ENCODE results near the gene DIAPH3.

The DIAPH3 gene

DNA sequence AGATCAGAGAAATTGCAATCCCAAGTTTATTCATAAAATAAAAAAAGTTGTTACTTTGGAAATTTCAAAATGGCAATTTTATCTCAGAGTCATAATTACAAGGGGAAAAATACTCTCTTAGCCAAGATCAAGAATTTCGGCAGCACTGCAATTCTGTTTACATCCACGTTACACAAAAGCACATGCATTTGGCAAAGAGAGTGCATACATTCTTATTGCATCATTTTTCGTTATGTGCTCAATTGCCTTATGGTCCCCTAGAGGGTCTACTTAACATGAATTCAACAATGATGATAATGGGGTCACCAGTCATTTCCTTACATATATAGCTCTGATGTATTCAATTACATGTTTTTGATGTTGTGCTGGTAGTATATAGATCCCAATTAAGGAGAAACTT, 498.0 kb downstream of the DIAPH3 start:
- no peak for TF ChIP-seq ZFX (IDR thresholded peaks at IDR 0.05)
- TF ChIP-seq, protein P1, sequence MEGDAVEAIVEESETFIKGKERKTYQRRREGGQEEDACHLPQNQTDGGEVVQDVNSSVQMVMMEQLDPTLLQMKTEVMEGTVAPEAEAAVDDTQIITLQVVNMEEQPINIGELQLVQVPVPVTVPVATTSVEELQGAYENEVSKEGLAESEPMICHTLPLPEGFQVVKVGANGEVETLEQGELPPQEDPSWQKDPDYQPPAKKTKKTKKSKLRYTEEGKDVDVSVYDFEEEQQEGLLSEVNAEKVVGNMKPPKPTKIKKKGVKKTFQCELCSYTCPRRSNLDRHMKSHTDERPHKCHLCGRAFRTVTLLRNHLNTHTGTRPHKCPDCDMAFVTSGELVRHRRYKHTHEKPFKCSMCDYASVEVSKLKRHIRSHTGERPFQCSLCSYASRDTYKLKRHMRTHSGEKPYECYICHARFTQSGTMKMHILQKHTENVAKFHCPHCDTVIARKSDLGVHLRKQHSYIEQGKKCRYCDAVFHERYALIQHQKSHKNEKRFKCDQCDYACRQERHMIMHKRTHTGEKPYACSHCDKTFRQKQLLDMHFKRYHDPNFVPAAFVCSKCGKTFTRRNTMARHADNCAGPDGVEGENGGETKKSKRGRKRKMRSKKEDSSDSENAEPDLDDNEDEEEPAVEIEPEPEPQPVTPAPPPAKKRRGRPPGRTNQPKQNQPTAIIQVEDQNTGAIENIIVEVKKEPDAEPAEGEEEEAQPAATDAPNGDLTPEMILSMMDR (conservative IDR thresholded peaks at IDR 0.05) = no peak
- no peak overlapping the region for H3K27ac ChIP-seq

DNA sequence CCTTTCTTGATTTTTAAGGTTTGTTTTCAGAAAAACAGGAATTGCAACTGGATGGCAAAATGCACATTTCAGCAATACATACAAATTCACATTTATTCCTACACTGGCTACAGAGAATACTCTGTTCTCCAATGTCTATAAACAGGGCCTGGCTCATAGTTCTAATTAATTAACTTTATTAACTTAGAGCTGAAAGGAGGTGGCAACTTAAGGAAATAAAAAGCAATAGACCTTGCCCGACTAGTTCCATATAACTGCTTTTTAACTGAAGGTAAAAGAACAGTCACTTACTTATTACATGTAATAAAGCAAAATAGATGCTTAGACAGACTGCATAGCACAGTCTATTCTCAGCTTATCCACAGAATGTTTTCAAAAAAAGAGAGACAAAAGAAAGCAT, 498.5 kb downstream of the DIAPH3 start:
- H3K27ac ChIP-seq = no peak overlapping the region
- TF ChIP-seq, protein P1 (conservative IDR thresholded peaks at IDR 0.05) = no peak
- TF ChIP-seq ZFX (IDR thresholded peaks at IDR 0.05) = no peak

DNA sequence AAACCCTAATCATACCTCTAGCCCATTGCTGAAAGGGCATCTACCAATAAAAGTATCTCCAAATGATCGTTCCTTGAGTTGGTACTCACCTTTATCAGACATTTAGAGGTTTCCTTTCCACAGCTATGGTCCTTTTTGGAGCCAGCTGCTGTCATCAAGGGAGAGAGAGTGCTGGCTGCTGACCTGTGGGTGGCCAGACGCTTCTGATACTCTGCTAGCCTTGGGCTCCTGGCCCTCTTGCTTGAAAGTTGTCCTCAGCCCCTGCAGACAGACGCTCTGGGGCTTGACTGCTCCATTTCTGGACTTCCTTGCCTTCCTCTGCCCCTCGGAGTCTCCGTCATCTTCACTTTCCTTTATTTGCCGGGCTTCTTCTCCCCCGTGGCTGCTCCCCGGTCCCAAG, 499.1 kb downstream of the DIAPH3 start:
- H3K27ac ChIP-seq = no peak overlapping the region

DNA sequence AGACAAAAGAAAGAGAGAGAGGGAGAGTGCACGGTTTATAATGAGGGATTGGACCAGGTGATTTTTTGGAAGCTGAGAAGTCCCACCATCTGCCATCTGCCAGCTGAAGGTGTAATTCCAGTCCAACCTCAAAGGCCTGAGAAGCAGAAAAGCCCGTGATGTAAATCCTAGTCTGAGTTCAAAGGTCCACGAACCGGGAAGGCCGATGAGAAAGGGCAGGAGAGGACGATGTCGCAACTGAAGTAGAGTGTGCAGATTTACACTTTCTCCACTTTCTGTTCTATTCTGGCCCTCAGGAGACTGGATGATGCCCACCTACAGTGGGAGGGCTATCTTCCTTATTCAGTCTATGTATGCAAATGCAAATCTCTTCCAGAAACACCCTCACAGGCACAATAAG, 500.0 kb downstream of the DIAPH3 start:
- no peak overlapping the region for H3K27ac ChIP-seq
- TF ChIP-seq, protein P1 (conservative IDR thresholded peaks at IDR 0.05) = no peak
- TF ChIP-seq ZFX (IDR thresholded peaks at IDR 0.05) = no peak

More for the DNA sequence above, 499.1 kb downstream of the DIAPH3 start:
- TF ChIP-seq, protein P1 (conservative IDR thresholded peaks at IDR 0.05) = no peak
- no peak for TF ChIP-seq ZFX (IDR thresholded peaks at IDR 0.05)

DNA sequence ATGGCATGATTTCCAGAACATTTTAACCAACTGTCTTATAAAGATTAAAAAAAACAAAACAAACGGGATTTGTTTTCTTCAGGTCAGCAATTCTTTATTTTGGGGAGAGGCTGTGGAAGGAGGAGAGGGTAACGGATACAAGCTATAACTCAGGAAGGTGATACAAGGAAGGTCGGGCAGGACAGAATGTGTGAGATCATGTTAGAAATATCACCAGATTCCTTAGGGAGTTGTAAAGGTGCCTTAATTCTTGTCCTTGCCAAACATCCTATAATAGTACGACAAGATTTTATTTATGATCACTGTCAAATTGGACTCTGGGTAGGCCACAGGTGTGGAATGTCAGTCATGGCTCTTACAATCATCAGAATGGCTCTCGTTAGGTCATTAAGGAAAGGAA, 503.1 kb downstream of the DIAPH3 start:
- no peak overlapping the region for H3K27ac ChIP-seq
- TF ChIP-seq, protein P1 (conservative IDR thresholded peaks at IDR 0.05) = no peak
- no peak for TF ChIP-seq ZFX (IDR thresholded peaks at IDR 0.05)

DNA sequence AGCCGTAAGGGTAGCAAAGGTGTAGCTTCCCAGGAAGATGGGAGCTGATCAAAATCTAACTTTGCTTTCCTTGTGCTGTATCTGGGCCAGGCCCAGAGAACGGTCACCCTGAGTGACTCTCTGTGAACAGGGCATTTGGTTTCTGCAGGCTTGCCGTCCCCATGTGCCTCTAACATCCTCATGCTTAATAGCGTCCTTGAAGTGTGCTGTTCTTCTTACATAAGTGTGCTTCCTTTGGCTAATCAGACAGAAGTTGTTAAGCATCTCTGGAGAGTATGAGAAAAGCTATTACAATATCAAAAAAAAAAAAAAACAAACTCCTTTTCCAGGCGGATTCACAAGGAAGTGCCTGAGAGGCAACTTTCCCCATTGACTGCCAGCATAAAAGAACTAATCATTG, 503.7 kb downstream of the DIAPH3 start:
- no peak overlapping the region for H3K27ac ChIP-seq

DNA sequence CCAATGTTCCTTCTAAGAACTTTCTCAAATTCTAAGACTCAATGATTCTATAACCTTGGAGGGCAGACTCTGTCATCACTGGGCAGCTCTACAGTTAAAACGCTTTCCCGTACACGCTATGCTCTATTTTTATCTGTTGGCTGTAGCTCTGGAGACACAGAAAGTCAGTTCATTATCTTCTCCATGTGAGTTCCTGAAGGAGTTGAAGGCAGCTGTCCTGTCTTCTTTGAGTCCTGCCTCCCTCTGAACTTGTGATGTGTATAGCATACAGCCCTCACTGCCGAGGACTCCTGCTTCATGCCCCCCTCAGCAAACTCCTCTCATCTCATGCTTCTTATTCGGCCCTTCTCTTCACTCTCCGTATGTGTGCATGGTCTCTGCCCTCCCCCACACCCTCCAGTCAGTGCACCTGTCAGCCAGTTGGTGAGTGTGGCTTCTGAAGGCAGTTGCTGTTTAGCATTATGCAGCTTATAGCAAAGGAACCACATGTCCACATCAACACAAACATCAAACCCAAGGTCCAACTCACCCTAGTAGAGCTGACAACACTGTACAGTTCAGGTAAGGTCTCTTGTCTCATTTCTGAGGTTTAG, 504.9 kb downstream of the DIAPH3 start:
- no peak for TF ChIP-seq ZFX (IDR thresholded peaks at IDR 0.05)
- TF ChIP-seq, protein P1 (conservative IDR thresholded peaks at IDR 0.05) = no peak
- H3K27ac ChIP-seq = no peak overlapping the region

More for the DNA sequence above, 503.7 kb downstream of the DIAPH3 start:
- TF ChIP-seq, protein P1 (conservative IDR thresholded peaks at IDR 0.05) = no peak
- no peak for TF ChIP-seq ZFX (IDR thresholded peaks at IDR 0.05)

Measured in C4-2B (cell line).